HepG2 (cell line): ENCODE measurements around the gene CLCN4. TPM values are rescaled to one million over a fixed set of nuclear protein-coding genes. Genes with fewer than 3 reads are reported as not detected.
A peak's percentile ranks its signal among the peaks of the same experiment; 100 is the strongest.

ENCODE experiments used
- AHDC1 ChIP-seq: sonication (generic); formaldehyde crosslinking; IDR thresholded peaks from 2 replicates; pipeline ENCODE4 v1.5.1; 2020; ENCODE audit warnings: mild to moderate bottlenecking, missing genetic modification reagents, borderline replicate concordance
- ASH2L ChIP-seq: fragments of 300-600, 200-600 bp; sonication (generic); IDR thresholded peaks from 2 replicates; pipeline ENCODE4 v1.7.0; 2017; ENCODE audit warnings: low read depth, mild to moderate bottlenecking, moderate library complexity, mixed read lengths, low read length; ENCODE audit not compliant: insufficient read length
- HHEX ChIP-seq: IDR thresholded peaks from 2 replicates; pipeline ENCODE4 v1.6.1; 2016; ENCODE audit warnings: control low read depth
- HNRNPUL1 ChIP-seq: fragments of 200-400 bp; formaldehyde crosslinking; IDR thresholded peaks from 2 replicates; pipeline ENCODE4 v1.6.1; 2017; ENCODE audit warnings: low read depth, mild to moderate bottlenecking, low read length, moderate library complexity
- LCORL ChIP-seq, 2 experiments: fragments of 450-650 bp in 1 of 2; sonication (generic) in 1 of 2; formaldehyde crosslinking in 1 of 2; IDR thresholded peaks; 2 replicates each; pipeline versions ENCODE4 v1.5.0 to v1.6.1; 2017 to 2020; ENCODE audit warnings: antibody characterized with exemption in 1 of 2, missing genetic modification reagents in 1 of 2
- RAD51 ChIP-seq: fragments of 450-650 bp; IDR thresholded peaks from 2 replicates; pipeline ENCODE4 v1.6.1; 2016; ENCODE audit warnings: borderline replicate concordance
- TBP ChIP-seq: sonication (generic); formaldehyde crosslinking; IDR thresholded peaks from 2 replicates; pipeline ENCODE4 v1.5.0; 2020; ENCODE audit warnings: missing genetic modification reagents
- UBTF ChIP-seq: sonication (generic); formaldehyde crosslinking; IDR thresholded peaks from 2 replicates; pipeline ENCODE4 v1.4.0; 2020; ENCODE audit warnings: mild to moderate bottlenecking, missing genetic modification reagents
- ZNF34 ChIP-seq: sonication (generic); formaldehyde crosslinking; IDR thresholded peaks from 2 replicates; pipeline ENCODE4 v1.4.0; 2020; ENCODE audit warnings: mild to moderate bottlenecking, missing genetic modification reagents, borderline replicate concordance
- ZNF607 ChIP-seq: sonication (generic); formaldehyde crosslinking; IDR thresholded peaks from 2 replicates; pipeline ENCODE4 v1.5.1; 2020; ENCODE audit warnings: missing genetic modification reagents, mild to moderate bottlenecking, borderline replicate concordance
- ZNF687 ChIP-seq: sonication (generic); formaldehyde crosslinking; IDR thresholded peaks from 2 replicates; pipeline ENCODE4 v1.5.1; 2020; ENCODE audit warnings: mild to moderate bottlenecking, missing genetic modification reagents, moderate library complexity
- ZNF770 ChIP-seq: sonication (generic); formaldehyde crosslinking; IDR thresholded peaks from 2 replicates; pipeline ENCODE4 v1.5.0; 2020; ENCODE audit warnings: mild to moderate bottlenecking, missing genetic modification reagents
- ZNF841 ChIP-seq: sonication (generic); formaldehyde crosslinking; IDR thresholded peaks from 2 replicates; pipeline ENCODE4 v1.8.1; 2023; ENCODE audit warnings: missing genetic modification reagents, borderline replicate concordance
- polyA plus RNA-seq, 8 experiments: library from polyadenylated mRNA; depleted of rRNA in 3 of 8; stranded (reverse) in 7 of 8; unstranded in 1 of 8; fragments of >200 nt; fragmentation: Illumina TruSeq in 4 of 8; extraction: Trizol in 4 of 8; gene quantifications; 2 replicates each; pipeline versions ENCODE4 v1.2.1 to v1.2.3, GENCODE V29; 2011 to 2016; ENCODE audit warnings: low read depth in 4 of 8, missing spikeins in 1 of 8, mixed read lengths in 1 of 8; ENCODE audit not compliant: insufficient read depth in 1 of 8
- total RNA-seq, 5 experiments: library from RNA; depleted of rRNA; stranded (reverse); fragments of >200 nt; fragmentation: Illumina TruSeq; extraction: Trizol; gene quantifications; 2 replicates each; pipeline ENCODE4 v1.2.3, GENCODE V29; 2016; ENCODE audit warnings: low read depth in 1 of 5

Gene CLCN4
- total and polyA plus RNA-seq, 2 of the 13 experiments (the other 11 are each of a cell fraction or from before 2014, with no cell fraction given), result 1.8 to 2.5 TPM

- TF ChIP-seq ZNF841 (CRISPR knock-in tag) (no peak), ZNF607 (CRISPR knock-in tag) (no peak), TBP (CRISPR knock-in tag) (no peak), RAD51 (0 out of 2 replicates have a peak, but pooled peaks have one; percentile 16), ZNF687 (peak; percentile 83), UBTF (0 out of 2 replicates have a peak, but pooled peaks have one; percentile 18), HNRNPUL1 (no peak), LCORL (IDR thresholded peaks at IDR 0.05) (no peak), LCORL (CRISPR knock-in tag; IDR thresholded peaks at IDR 0.05) (peak; percentile 54; the same call in 1 of the 2 replicates), HHEX (CRISPR knock-in tag) (no peak), AHDC1 (CRISPR knock-in tag) (0 out of 2 replicates have a peak, but pooled peaks have one; percentile 17), ZNF770 (CRISPR knock-in tag) (peak; percentile 38; the same call in 1 of the 2 replicates), ZNF34 (CRISPR knock-in tag) (no peak), ASH2L (peak; percentile 30)
These were observed at the start of gene CLCN4 (continued) for GRCh38 chrX:10156199-10157031.
